ENCODE measurements around the gene ERRFI1.
"Not testable (repeated sequence)": the region's sequence is repeated elsewhere in the genome, so short reads cannot be mapped to it uniquely, and the experiment has no call there.

The ERRFI1 gene

GRCh38 chr1:7963841-7964240 is 62.3 kb downstream of the ERRFI1 start:
- not testable (repeated sequence) for DNase-seq

GRCh38 chr1:7963378-7963730 is 62.8 kb downstream of the ERRFI1 start:
- not testable (repeated sequence) for DNase-seq

GRCh38 chr1:7962636-7963377 is 63.3 kb downstream of the ERRFI1 start:
- DNase-seq = no peak

GRCh38 chr1:7962014-7962335 is 64.1 kb downstream of the ERRFI1 start:
- DNase-seq = no peak

All from COR-L47 (cell line).